ENCODE data around the gene GRHL1.

GRHL1 gene

GRCh38 chr2:10017313-10017941 lies 65.9 kb downstream of the GRHL1 start:
- Histone ChIP-seq H4K8ac (ENCODE audit: low read depth, low read length) (no peak overlapping the region), H2BK5ac (ENCODE audit: low read depth, low read length, poor library complexity) (no peak overlapping the region), H3K9ac (ENCODE audit: low read length) (no peak overlapping the region), H4K91ac (ENCODE audit: low read depth, low read length) (no peak overlapping the region), H2AFZ (ENCODE audit: insufficient read depth, low read length, poor library complexity) (no peak overlapping the region), H3K4me3 (ENCODE audit: low read depth, low read length) (no peak overlapping the region), H3K9me3 (ENCODE audit: insufficient read depth, low read depth, low read length) (peaks cover 24% of the 10 kb centered on the region), H3K18ac (ENCODE audit: low read length) (no peak overlapping the region), H3K4ac (ENCODE audit: low read depth, low read length) (no peak overlapping the region), H3K36me3 (ENCODE audit: control insufficient read depth in 1 of 2, insufficient read depth in 2 of 2, low read length in 2 of 2) (no peaks in the 10 kb centered on the region), H2BK120ac (ENCODE audit: insufficient read depth, low read length, poor library complexity) (no peak overlapping the region), H3K79me1 (ENCODE audit: low read length) (peaks cover 1% of the 10 kb centered on the region), H4K12ac (ENCODE audit: low read depth, low read length) (no peak overlapping the region), H3K27me3 (ENCODE audit: insufficient read depth, low read length) (no peaks in the 10 kb centered on the region), H3K27ac (ENCODE audit: low read depth, low read length) (no peak overlapping the region), H2BK12ac (ENCODE audit: low read length) (no peak overlapping the region), H3K4me1 (ENCODE audit: control insufficient read depth in 1 of 2, insufficient read depth in 2 of 2, low read length in 2 of 2) (peaks cover 4 to 6% of the 10 kb centered on the region in 2 experiments), H3K4me2 (ENCODE audit: low read length) (no peak overlapping the region), H3K23ac (ENCODE audit: low read length) (no peak overlapping the region), H2AK5ac (ENCODE audit: low read length) (no peak overlapping the region), H3K14ac (ENCODE audit: low read length) (no peak overlapping the region), H3K79me2 (ENCODE audit: control insufficient read depth, insufficient read depth, low read length, poor library complexity) (no peaks in the 10 kb centered on the region)
- WGBS (ENCODE audit: extremely low coverage, insufficient coverage, insufficient read length): no CpG with 5 or more reads among the region's 5 CpGs
- peak in 1 of 2 donors; percentile 64 for DNase-seq

DNA sequence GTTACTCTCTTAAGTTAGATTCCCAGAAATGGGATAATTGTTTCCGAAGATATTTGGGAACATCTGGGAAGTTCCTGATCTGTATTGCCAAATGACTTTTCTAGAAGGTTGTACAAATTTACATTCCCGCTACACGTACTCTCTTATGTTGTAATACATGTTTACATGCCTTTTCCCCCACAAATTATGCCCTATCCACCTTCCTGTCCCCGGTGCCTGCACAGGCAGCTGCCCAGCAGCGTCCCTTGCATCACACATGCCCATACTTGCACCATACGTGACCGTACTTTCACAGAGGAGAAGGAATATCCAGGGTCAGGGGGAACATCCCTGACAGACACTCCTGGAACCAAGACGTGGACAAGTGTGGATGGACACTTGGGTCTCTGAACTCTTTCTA lies 67.7 kb downstream of the GRHL1 start:
- H3K4me1 ChIP-seq (ENCODE audit: control insufficient read depth in 1 of 2, insufficient read depth in 2 of 2, low read length in 2 of 2): peaks cover 4 to 6% of the 10 kb centered on the region in 2 experiments
- H2BK120ac ChIP-seq (ENCODE audit: insufficient read depth, low read length, poor library complexity): no peak overlapping the region
- WGBS (ENCODE audit: extremely low coverage, insufficient coverage, insufficient read length): no CpG with 5 or more reads among the region's 8 CpGs
- H3K18ac ChIP-seq (ENCODE audit: low read length): no peak overlapping the region
- H2BK5ac ChIP-seq (ENCODE audit: low read depth, low read length, poor library complexity): no peak overlapping the region
- no peak overlapping the region for H3K4ac ChIP-seq (ENCODE audit: low read depth, low read length)
- H3K9ac ChIP-seq (ENCODE audit: low read length): no peak overlapping the region
- no peak overlapping the region for H4K8ac ChIP-seq (ENCODE audit: low read depth, low read length)
- H2BK12ac ChIP-seq (ENCODE audit: low read length): no peak overlapping the region
- H4K12ac ChIP-seq (ENCODE audit: low read depth, low read length): no peak overlapping the region
- peaks cover 1% of the 10 kb centered on the region for H3K79me1 ChIP-seq (ENCODE audit: low read length)
- H3K27me3 ChIP-seq (ENCODE audit: insufficient read depth, low read length): no peaks in the 10 kb centered on the region
- peaks cover 12% of the 10 kb centered on the region for H3K9me3 ChIP-seq (ENCODE audit: insufficient read depth, low read depth, low read length)
- H3K23ac ChIP-seq (ENCODE audit: low read length): no peak overlapping the region
- H3K14ac ChIP-seq (ENCODE audit: low read length): no peak overlapping the region
- no peak overlapping the region for H3K4me2 ChIP-seq (ENCODE audit: low read length)
- no peak overlapping the region for H3K27ac ChIP-seq (ENCODE audit: low read depth, low read length)
- no peak overlapping the region for H2AK5ac ChIP-seq (ENCODE audit: low read length)
- DNase-seq: peak; percentile 51 to 61
- H2AFZ ChIP-seq (ENCODE audit: insufficient read depth, low read length, poor library complexity): no peak overlapping the region
- H4K91ac ChIP-seq (ENCODE audit: low read depth, low read length): no peak overlapping the region
- no peaks in the 10 kb centered on the region for H3K36me3 ChIP-seq (ENCODE audit: control insufficient read depth in 1 of 2, insufficient read depth in 2 of 2, low read length in 2 of 2)
- no peaks in the 10 kb centered on the region for H3K79me2 ChIP-seq (ENCODE audit: control insufficient read depth, insufficient read depth, low read length, poor library complexity)
- no peak overlapping the region for H3K4me3 ChIP-seq (ENCODE audit: low read depth, low read length)

DNA sequence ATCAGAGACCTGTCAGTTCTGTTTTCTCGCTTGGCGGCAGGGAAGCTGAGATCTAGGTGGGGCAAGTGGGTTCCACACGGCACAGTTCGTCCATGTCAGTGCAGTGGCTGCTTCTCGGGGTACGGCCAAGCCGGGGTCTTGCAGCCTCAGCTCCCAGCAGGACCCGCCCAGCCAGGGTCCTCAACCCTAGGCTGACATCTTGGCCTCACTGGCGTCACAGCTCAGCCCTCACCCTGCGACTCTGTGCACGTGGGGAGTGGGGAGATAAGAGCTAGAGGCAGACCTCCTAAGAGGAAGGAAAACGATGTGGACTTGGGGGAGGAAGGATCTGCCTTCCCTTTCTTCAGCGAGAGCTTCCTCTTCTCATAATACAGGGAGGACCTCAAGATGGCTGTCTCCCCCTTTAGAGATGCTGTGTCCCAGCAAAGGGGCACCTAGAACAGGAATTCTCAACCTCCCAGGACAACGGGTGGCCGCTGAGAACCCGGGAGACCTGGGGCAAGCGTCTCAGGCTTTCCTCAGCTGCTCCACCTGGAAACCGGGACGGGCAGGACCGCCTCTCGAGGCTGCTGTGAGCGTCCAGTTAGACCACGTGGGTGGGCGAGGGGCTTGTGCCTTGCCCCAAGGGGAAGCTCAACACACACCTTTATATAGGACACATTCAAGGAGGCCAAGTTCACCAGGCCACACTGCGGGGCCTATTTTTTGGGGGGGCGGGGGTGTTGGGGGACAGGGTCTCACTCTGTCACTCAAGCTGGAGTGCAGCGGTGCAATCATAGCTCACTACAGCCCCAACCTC lies 68.3 kb downstream of the GRHL1 start:
- H3K18ac ChIP-seq (ENCODE audit: low read length): no peak overlapping the region
- no peak for DNase-seq
- H3K4me2 ChIP-seq (ENCODE audit: low read length): no peak overlapping the region
- H3K23ac ChIP-seq (ENCODE audit: low read length): no peak overlapping the region
- no peak overlapping the region for H3K4ac ChIP-seq (ENCODE audit: low read depth, low read length)
- H3K9me3 ChIP-seq (ENCODE audit: insufficient read depth, low read depth, low read length): peaks cover 8% of the 10 kb centered on the region
- H3K14ac ChIP-seq (ENCODE audit: low read length): no peak overlapping the region
- H3K27me3 ChIP-seq (ENCODE audit: insufficient read depth, low read length): no peaks in the 10 kb centered on the region
- H3K9ac ChIP-seq (ENCODE audit: low read length): no peak overlapping the region
- H3K79me2 ChIP-seq (ENCODE audit: control insufficient read depth, insufficient read depth, low read length, poor library complexity): no peaks in the 10 kb centered on the region
- peak overlapping the region; percentile 16 for H4K91ac ChIP-seq (ENCODE audit: low read depth, low read length)
- H3K27ac ChIP-seq (ENCODE audit: low read depth, low read length): no peak overlapping the region
- peaks cover 4 to 6% of the 10 kb centered on the region in 2 experiments for H3K4me1 ChIP-seq (ENCODE audit: control insufficient read depth in 1 of 2, insufficient read depth in 2 of 2, low read length in 2 of 2)
- H4K12ac ChIP-seq (ENCODE audit: low read depth, low read length): peak overlapping the region; percentile 15
- H2AK5ac ChIP-seq (ENCODE audit: low read length): peak overlapping the region; percentile 39
- H2BK120ac ChIP-seq (ENCODE audit: insufficient read depth, low read length, poor library complexity): no peak overlapping the region
- no peak overlapping the region for H4K8ac ChIP-seq (ENCODE audit: low read depth, low read length)
- peak overlapping the region; percentile 47 for H2BK12ac ChIP-seq (ENCODE audit: low read length)
- peaks cover 1% of the 10 kb centered on the region for H3K79me1 ChIP-seq (ENCODE audit: low read length)
- no peak overlapping the region for H3K4me3 ChIP-seq (ENCODE audit: low read depth, low read length)
- H3K36me3 ChIP-seq (ENCODE audit: control insufficient read depth in 1 of 2, insufficient read depth in 2 of 2, low read length in 2 of 2): no peaks in the 10 kb centered on the region
- no CpG with 5 or more reads among the region's 27 CpGs for WGBS (ENCODE audit: extremely low coverage, insufficient coverage, insufficient read length)
- no peak overlapping the region for H2AFZ ChIP-seq (ENCODE audit: insufficient read depth, low read length, poor library complexity)
- H2BK5ac ChIP-seq (ENCODE audit: low read depth, low read length, poor library complexity): no peak overlapping the region

- Histone ChIP-seq H2BK5ac (ENCODE audit: low read depth, low read length, poor library complexity) (no peak overlapping the region), H4K12ac (ENCODE audit: low read depth, low read length) (no peak overlapping the region), H3K27me3 (ENCODE audit: insufficient read depth, low read length) (no peaks in the 10 kb centered on the region)
These were observed 70.5 kb downstream of the GRHL1 start for GRCh38 chr2:10022041-10022421.

More at GRCh38 chr2:10022041-10022421, 70.5 kb downstream of the GRHL1 start:
- Histone ChIP-seq H2AFZ (ENCODE audit: insufficient read depth, low read length, poor library complexity) (no peak overlapping the region), H3K4me2 (ENCODE audit: low read length) (no peak overlapping the region), H2BK120ac (ENCODE audit: insufficient read depth, low read length, poor library complexity) (no peak overlapping the region), H3K4me1 (ENCODE audit: control insufficient read depth in 1 of 2, insufficient read depth in 2 of 2, low read length in 2 of 2) (peaks cover 4 to 6% of the 10 kb centered on the region in 2 experiments), H3K9me3 (ENCODE audit: insufficient read depth, low read depth, low read length) (no peaks in the 10 kb centered on the region), H3K14ac (ENCODE audit: low read length) (no peak overlapping the region), H2AK5ac (ENCODE audit: low read length) (no peak overlapping the region), H3K9ac (ENCODE audit: low read length) (no peak overlapping the region), H3K36me3 (ENCODE audit: control insufficient read depth in 1 of 2, insufficient read depth in 2 of 2, low read length in 2 of 2) (no peaks in the 10 kb centered on the region), H3K79me1 (ENCODE audit: low read length) (peaks cover 1% of the 10 kb centered on the region), H3K79me2 (ENCODE audit: control insufficient read depth, insufficient read depth, low read length, poor library complexity) (no peaks in the 10 kb centered on the region), H4K91ac (ENCODE audit: low read depth, low read length) (peak overlapping the region; percentile 31), H2BK12ac (ENCODE audit: low read length) (no peak overlapping the region), H3K4me3 (ENCODE audit: low read depth, low read length) (no peak overlapping the region), H3K4ac (ENCODE audit: low read depth, low read length) (no peak overlapping the region), H3K23ac (ENCODE audit: low read length) (no peak overlapping the region), H3K27ac (ENCODE audit: low read depth, low read length) (peak overlapping the region; percentile 39), H4K8ac (ENCODE audit: low read depth, low read length) (peak overlapping the region; percentile 4), H3K18ac (ENCODE audit: low read length) (no peak overlapping the region)
- no peak for DNase-seq
- no CpG with 5 or more reads among the region's 16 CpGs for WGBS (ENCODE audit: extremely low coverage, insufficient coverage, insufficient read length)

Measured in trophoblast cell (in vitro differentiated cells and primary cell).